C4-2B (cell line): ENCODE data around the gene PARVG.

Source experiments
- H3K27ac ChIP-seq: fragments of 450-650 bp; 2 replicates; pipeline ENCODE4 v1.5.1; 2017
- ZFX ChIP-seq: fragments of 450-650 bp; IDR thresholded peaks from 2 replicates; pipeline ENCODE4 v1.6.1; 2017
- TF ChIP-seq, protein P1 (sequence below): fragments of 450-650 bp; conservative IDR thresholded peaks from 2 replicates; pipeline ENCODE4 v1.5.1; 2017; ENCODE audit warnings: mild to moderate bottlenecking

Gene PARVG

GRCh38 chr22:44221710-44222475 is 41.2 kb downstream of the PARVG start:
- TF ChIP-seq, protein P1, sequence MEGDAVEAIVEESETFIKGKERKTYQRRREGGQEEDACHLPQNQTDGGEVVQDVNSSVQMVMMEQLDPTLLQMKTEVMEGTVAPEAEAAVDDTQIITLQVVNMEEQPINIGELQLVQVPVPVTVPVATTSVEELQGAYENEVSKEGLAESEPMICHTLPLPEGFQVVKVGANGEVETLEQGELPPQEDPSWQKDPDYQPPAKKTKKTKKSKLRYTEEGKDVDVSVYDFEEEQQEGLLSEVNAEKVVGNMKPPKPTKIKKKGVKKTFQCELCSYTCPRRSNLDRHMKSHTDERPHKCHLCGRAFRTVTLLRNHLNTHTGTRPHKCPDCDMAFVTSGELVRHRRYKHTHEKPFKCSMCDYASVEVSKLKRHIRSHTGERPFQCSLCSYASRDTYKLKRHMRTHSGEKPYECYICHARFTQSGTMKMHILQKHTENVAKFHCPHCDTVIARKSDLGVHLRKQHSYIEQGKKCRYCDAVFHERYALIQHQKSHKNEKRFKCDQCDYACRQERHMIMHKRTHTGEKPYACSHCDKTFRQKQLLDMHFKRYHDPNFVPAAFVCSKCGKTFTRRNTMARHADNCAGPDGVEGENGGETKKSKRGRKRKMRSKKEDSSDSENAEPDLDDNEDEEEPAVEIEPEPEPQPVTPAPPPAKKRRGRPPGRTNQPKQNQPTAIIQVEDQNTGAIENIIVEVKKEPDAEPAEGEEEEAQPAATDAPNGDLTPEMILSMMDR: no peak
- TF ChIP-seq ZFX: no peak

GRCh38 chr22:44224166-44224565 is 43.4 kb downstream of the PARVG start:
- H3K27ac ChIP-seq: no peak overlapping the region
- no peak for TF ChIP-seq ZFX
- TF ChIP-seq, protein P1: no peak

More at GRCh38 chr22:44221710-44222475, 41.2 kb downstream of the PARVG start:
- H3K27ac ChIP-seq: no peak overlapping the region

DNA sequence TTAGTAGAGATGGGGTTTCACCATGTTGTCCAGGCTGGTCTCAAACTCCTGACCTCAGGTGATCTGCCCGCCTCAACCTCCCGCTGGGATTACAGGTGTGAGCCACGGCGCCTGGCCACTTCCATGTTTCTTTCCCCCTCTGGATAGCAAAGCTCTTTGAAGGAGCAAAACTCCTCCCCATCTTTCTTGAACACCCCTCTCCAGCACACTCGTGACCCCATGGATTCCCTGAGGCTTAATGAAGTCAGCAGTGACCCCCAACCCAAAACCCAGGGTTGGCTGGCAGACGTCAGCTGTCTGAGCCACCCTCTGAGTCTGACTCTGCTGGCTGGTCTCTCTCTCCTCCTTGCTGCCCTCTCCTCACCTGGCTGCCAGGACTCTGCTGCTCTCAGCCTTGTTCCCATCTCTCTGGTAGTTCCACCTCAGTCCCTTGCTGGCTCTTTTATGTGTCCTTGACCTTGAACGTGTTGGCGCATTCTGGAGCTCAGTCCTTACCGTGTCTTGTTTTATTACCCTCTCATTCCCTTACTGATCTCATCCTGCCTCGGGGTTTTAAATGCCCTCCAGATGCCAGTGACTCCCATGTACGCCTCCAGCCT is 44.5 kb downstream of the PARVG start:
- H3K27ac ChIP-seq: no peak overlapping the region
- TF ChIP-seq, protein P1: no peak
- TF ChIP-seq ZFX: no peak

GRCh38 chr22:44225812-44226211 is 45.1 kb downstream of the PARVG start:
- no peak overlapping the region for H3K27ac ChIP-seq
- TF ChIP-seq, protein P1: no peak
- TF ChIP-seq ZFX: no peak

GRCh38 chr22:44229331-44229730 is 48.6 kb downstream of the PARVG start:
- TF ChIP-seq ZFX: no peak
- TF ChIP-seq, protein P1: no peak
- H3K27ac ChIP-seq: no peak overlapping the region

DNA sequence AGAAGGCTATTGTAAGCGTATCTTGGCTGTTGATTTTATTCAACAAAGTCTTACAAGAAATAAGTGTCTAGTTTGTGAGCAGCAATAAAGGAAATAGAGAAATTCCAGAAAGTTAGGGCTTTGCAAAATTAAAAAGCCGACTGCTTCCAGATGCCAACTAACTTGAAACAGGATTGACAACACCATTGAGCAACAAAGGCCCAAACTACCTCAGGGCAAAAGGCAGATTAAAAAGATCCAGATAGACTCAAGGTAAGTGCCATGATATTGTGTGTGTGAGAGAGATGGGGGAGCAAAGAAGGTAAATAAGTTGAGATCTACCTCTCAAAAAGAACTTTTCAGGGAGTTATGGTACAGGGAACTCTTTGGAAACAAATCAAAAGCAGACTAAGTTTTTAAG is 49.1 kb downstream of the PARVG start:
- no peak overlapping the region for H3K27ac ChIP-seq
- TF ChIP-seq, protein P1: no peak
- TF ChIP-seq ZFX: no peak

DNA sequence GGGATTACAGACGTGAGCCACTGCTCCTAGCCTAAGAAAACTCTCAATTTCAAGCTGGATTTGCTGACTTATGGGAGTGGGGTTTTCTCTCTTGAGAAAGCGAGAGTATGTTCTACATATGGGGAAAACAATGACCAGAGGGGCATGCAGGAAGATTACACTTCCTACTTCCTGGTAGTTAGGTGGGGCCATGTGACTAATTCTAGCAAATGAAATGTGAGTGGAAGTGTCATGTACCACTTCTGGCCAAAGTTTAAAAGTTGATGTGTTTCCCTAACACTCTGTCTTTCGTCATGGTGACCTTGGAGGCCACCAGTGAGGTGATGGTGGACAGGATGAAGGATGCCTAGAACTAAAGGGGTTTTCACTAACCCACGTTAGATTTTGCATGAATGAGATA is 50.5 kb downstream of the PARVG start:
- H3K27ac ChIP-seq: no peak overlapping the region
- no peak for TF ChIP-seq ZFX
- TF ChIP-seq, protein P1: no peak

DNA sequence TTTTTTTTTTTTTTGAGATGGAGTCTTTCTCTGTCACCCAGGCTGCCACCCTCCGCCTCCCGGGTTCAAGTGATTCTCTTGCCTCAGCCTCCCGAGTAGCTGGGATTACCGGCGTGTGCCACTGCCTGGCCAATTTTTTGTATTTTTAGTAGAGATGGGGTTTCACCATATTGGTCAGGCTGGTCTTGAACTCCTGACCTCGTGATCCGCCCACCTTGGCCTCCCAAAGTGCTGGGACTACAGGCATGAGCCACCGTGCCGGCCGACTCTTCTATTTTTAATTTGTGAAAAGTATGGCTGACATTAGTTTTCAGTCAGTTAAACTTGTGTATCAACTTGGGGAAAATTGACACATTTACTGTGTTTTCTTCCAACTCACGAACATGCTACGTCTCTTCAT is 53.6 kb downstream of the PARVG start:
- H3K27ac ChIP-seq: peak overlapping the region; percentile 27; the same call in 1 of the 2 replicates
